Nephron (organoid): Measurements from ENCODE around the gene MKNK2.

ENCODE experiments used
- H3K27ac Mint-ChIP-seq, 3 experiments: 2 replicates each; pipeline ENCODE4 v1.8.0; 2020; ENCODE audit warnings: mixed read lengths in 3 of 3, mild to moderate bottlenecking in 2 of 3, moderate library complexity in 1 of 3
- H3K27me3 Mint-ChIP-seq: 2 replicates; pipeline ENCODE4 v1.8.0; 2021; ENCODE audit warnings: low read depth, mild to moderate bottlenecking, moderate library complexity, mixed read lengths
- H3K36me3 Mint-ChIP-seq: 2 replicates; pipeline ENCODE4 v1.8.0; 2020; ENCODE audit warnings: low read depth, mixed read lengths
- H3K4me1 Mint-ChIP-seq: 2 replicates; pipeline ENCODE4 v1.8.0; 2020; ENCODE audit warnings: mixed read lengths
- H3K4me3 Mint-ChIP-seq, 3 experiments: 2 replicates each; pipeline ENCODE4 v1.8.0; 2020; ENCODE audit warnings: mild to moderate bottlenecking in 3 of 3, mixed read lengths in 3 of 3, moderate library complexity in 2 of 3
- H3K9me3 Mint-ChIP-seq: 2 replicates; pipeline ENCODE4 v1.8.0; 2020; ENCODE audit warnings: mixed read lengths
- TF ChIP-seq, protein P1 (sequence below), 3 experiments: fragments of 200-600 bp; sonication (generic); IDR thresholded peaks; one replicate each; pipeline ENCODE4 v1.5.0; 2021; ENCODE audit warnings: antibody characterized with exemption in 3 of 3; ENCODE audit not compliant: unreplicated experiment in 3 of 3

Gene MKNK2

DNA sequence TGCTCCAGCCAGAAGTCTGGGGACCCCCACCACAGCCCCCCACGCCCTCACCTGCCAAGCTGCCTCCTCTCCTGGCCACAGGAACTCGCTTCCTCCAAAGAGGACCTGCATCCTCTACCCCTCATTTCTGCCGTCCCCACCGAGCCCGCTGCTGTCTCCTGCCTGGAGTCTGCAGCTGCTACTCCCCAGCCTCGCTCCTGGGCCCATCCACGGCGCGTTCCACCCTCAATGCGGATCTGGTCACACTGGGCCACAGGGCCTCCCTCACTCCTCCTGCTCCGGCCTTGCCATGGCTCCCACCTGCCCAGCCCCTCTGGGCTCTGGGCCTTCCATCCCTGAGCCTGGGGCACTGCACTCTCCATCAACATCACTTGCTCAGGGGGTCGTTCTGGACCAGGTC lies 39.9 kb downstream of the MKNK2 start:
- H3K4me3 Mint-ChIP-seq: no peak overlapping the region

DNA sequence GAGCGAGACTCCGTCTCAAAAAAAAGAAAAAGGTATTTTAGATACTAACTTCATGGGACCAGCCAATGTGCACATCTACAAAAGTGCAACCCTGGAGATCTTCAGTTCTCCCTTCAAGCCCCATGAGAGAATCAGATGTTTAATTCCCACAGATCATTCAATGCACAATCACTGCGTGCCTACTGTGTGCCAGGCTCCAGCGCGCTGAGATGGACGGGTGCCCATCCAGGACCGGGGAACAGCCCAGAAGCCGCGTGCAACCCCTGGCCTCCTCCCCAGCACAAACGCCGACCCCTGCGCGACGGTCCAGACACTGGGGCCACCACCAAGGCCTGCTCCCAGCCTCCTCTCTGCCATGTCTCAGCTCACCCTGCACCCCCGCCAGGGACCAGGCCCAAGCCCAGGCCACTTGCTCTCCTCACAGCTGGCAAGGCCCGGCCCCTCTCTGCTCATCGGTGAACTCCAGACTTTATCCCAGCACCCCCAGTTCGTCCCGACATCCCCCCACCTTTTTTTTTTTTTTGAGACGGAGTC lies 40.8 kb downstream of the MKNK2 start:
- Mint-ChIP-seq H3K36me3 (peaks cover 29% of the 10 kb centered on the region), H3K4me3 (no peak overlapping the region), H3K4me1 (no peaks in the 10 kb centered on the region), H3K27me3 (no peaks in the 10 kb centered on the region), H3K27ac (no peak overlapping the region), H3K9me3 (no peaks in the 10 kb centered on the region)
- TF ChIP-seq, protein P1, sequence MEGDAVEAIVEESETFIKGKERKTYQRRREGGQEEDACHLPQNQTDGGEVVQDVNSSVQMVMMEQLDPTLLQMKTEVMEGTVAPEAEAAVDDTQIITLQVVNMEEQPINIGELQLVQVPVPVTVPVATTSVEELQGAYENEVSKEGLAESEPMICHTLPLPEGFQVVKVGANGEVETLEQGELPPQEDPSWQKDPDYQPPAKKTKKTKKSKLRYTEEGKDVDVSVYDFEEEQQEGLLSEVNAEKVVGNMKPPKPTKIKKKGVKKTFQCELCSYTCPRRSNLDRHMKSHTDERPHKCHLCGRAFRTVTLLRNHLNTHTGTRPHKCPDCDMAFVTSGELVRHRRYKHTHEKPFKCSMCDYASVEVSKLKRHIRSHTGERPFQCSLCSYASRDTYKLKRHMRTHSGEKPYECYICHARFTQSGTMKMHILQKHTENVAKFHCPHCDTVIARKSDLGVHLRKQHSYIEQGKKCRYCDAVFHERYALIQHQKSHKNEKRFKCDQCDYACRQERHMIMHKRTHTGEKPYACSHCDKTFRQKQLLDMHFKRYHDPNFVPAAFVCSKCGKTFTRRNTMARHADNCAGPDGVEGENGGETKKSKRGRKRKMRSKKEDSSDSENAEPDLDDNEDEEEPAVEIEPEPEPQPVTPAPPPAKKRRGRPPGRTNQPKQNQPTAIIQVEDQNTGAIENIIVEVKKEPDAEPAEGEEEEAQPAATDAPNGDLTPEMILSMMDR (IDR thresholded peaks at IDR 0.05; ENCODE audit: unreplicated experiment in 3 of 3): no peak

More for the DNA sequence above, 39.9 kb downstream of the MKNK2 start:
- Mint-ChIP-seq H3K9me3 (no peaks in the 10 kb centered on the region), H3K27ac (peak overlapping the region in 1 of 3 experiments; percentile 46), H3K4me1 (no peaks in the 10 kb centered on the region), H3K36me3 (peaks cover 29% of the 10 kb centered on the region), H3K27me3 (no peaks in the 10 kb centered on the region)
- TF ChIP-seq, protein P1 (IDR thresholded peaks at IDR 0.05; ENCODE audit: unreplicated experiment in 3 of 3): no peak

DNA sequence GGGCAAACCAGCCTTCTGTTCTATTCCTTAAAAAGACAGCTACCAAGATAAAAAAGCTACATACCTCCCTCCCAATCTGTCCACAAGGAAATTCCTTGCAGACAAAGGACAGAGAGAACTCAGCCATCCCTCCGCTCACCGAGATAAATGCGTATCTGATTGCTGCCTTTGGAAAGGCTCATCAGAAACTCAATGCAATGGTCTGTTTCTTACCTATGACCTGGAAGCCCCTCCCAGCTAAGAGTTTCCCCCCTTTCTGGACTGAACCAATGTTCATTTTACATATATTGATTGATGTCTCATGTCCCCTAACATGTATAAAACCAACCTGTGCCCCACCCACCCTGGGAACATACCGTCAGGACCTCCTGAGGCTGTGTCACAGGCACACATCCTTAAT lies 47.2 kb downstream of the MKNK2 start:
- H3K36me3 Mint-ChIP-seq: peaks cover 36% of the 10 kb centered on the region
- H3K4me3 Mint-ChIP-seq: no peak overlapping the region
- peak overlapping the region in 1 of 3 experiments; percentile 27 for H3K27ac Mint-ChIP-seq
- no peaks in the 10 kb centered on the region for H3K4me1 Mint-ChIP-seq
- no peaks in the 10 kb centered on the region for H3K27me3 Mint-ChIP-seq
- H3K9me3 Mint-ChIP-seq: no peaks in the 10 kb centered on the region
- TF ChIP-seq, protein P1 (IDR thresholded peaks at IDR 0.05; ENCODE audit: unreplicated experiment in 3 of 3): no peak

DNA sequence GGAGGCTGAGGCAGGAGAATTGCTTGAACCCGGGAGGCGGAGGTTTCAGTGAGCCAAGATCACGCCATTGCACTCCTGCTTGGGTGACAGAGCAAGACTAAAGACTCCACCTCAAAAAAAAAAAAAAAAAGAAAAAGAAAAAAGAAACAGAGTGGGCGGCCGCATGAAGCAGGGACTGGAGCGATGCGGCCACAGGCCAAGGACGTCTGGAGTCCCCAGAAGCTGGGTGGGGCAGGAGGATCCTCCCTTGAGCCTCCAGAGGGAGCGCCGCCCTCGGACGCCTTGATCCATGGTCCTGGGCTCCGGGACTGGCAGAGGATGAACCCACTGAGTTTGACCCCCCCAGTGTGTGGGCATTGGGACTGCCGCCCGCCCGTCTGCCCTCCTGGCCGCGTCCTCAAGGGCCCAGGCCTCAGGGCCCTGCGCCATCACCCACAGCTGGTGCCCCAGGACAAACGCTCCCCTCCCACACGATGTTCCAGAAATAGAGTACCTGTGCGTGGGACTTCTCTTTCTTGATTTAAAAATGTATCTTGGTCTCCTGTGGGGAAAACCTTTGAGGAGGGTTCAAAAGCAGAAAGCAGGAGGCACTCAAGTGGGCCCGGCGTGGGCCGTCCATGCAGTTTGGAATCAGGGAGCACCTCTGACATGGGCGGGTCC lies 51.1 kb downstream of the MKNK2 start:
- Mint-ChIP-seq H3K4me3 (no peak overlapping the region), H3K36me3 (peaks cover 59% of the 10 kb centered on the region), H3K27me3 (no peaks in the 10 kb centered on the region), H3K9me3 (peaks cover 5% of the 10 kb centered on the region), H3K4me1 (no peaks in the 10 kb centered on the region), H3K27ac (no peak overlapping the region)
- TF ChIP-seq, protein P1 (IDR thresholded peaks at IDR 0.05; ENCODE audit: unreplicated experiment in 3 of 3): no peak

DNA sequence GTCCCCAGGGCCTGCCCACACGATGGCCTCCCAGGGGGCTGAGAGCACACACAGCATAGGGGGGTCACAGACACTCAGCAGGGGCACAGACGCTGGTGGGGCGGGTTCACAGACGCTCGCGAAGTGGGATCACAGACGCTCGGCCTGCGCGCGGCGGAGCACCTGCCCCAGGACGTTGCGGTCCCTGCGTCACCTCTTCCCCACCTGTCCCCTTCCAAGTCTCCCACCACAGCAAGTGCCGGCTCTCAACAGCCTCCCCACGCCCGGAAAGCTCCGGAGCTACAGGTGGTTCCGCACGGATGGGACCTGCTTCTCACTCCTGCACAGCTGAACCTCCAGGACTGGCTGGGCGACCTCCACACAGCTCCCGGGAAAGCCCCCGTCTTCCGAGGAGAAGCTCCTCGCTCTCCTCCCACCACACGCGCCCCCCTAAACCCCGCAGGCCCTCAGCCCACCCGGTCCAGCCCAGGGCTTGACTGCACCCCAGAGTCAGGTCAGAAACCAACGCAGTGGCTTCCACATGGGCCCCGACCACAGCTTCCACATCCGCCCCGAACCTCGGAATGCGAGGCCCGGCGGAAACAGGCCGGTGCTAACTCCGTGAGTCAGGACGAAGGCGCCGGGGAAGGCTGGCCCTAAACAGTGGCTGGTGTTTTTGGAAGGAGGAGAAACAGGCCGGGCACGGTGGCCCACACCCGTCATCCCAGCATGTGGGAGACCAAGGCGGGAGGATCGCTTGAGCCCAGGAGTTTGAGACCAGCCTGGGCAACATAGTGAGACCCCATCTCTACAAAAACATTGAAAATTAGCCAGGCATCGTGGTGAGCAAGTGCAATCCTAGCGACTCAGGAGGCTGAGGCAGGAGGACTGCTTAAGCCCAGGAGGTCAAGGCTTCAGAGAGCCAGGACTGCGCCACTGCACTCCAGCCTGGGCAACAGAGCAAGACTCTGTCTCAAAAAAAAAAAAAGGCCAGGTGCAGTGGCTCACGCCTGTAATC lies 52.0 kb downstream of the MKNK2 start:
- Mint-ChIP-seq H3K4me1 (no peaks in the 10 kb centered on the region), H3K4me3 (no peak overlapping the region), H3K27ac (no peak overlapping the region), H3K36me3 (peaks cover 65% of the 10 kb centered on the region), H3K27me3 (no peaks in the 10 kb centered on the region), H3K9me3 (peaks cover 5% of the 10 kb centered on the region)
- TF ChIP-seq, protein P1 (IDR thresholded peaks at IDR 0.05; ENCODE audit: unreplicated experiment in 3 of 3): no peak
